Cerebellar nuclear complex (tissue), 1 donor: ENCODE data around the gene MED7.
"Not testable (repeated sequence)": the region's sequence is repeated elsewhere in the genome, so short reads cannot be mapped to it uniquely, and the experiment has no call there.

Experiments used
- DNase-seq, 2 experiments: peaks; one replicate each; lab custom pipeline; 2025; lab: John Stamatoyannopoulos, UW

MED7 gene, protein sequence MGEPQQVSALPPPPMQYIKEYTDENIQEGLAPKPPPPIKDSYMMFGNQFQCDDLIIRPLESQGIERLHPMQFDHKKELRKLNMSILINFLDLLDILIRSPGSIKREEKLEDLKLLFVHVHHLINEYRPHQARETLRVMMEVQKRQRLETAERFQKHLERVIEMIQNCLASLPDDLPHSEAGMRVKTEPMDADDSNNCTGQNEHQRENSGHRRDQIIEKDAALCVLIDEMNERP

DNA sequence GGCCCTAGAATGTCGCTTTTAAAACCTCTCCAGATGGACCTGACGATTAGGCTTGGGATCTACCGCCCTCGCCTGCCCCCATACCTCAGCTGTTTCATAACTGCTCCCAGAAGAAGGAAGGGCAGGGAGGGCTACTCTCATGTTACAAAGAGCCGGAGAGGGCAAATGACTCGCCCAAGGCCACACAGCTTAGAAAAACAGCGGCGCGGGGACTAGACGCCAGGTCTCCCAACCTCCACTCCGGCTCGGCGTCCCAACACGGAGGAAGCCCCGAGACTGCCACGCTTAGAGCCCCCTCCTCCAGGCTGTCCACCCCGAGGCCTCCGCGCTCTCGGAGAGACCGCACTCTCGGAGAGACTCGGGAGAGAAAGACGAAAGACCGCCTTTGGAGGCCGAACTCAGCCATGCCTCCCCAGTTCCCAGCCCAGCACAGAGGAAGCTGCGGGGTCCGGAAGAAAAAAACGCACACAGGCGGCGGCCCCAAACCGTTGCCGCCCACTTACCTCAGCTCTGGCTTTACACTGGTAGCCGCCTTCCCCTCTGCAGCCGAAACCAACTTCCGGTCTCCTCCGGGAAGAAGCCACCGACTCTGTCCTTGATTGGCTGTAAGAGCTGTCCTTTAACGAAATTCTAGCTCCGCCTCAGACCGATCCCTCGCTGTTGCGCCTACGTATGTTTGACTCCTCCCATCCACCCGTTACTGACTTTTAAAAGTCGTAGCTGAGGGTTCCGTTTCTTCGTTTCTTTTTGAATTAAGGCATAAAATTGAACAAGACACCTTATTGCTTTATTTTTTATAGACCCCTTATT, at the start of gene MED7:
Gene MED7 (minus strand): TSS at position 549 of the 810 bp plus-strand sequence. CDS start 3,434 bp downstream, outside the sequence.
- peak; percentile 88 to 91 for DNase-seq

DNA sequence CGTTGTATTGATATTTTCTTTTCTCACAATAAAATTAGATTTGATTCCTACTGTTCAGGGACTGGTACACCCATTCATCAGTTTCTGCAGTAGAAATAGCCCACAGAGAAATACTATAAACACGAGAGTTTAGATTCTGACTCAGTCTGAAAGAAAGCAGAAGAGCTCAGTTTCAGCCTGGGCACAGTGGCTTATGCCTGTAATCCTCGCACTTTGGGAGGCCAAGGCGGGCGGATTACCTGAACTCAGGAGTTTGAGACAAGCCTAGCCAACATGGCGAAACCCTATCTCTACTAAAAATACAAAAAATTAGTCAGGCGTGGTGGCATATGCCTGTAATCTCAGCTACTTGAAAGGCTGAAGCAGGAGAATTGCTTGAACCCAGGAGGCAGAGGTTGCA, 46.6 kb upstream of the MED7 start:
- DNase-seq = no peak

DNA sequence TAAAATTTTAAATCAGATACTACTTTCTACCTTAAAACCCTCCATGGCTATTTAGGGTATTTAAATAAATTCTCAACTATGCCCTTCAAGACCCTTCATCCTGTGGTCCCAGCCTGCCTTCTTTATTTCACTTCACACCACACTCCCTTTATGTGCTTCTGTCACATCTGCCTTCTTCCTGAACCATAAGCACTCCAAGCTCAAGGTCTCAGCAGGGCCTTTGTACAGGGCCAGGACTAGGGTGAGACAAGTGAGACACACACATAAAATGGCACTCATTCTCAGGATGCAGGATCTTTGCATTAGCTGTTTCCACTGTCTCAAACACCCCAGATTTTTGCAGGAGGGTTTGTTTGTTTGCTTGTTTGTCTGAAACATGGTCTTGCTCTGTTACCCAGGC, 45.6 kb upstream of the MED7 start:
- DNase-seq = no peak

- no peak for DNase-seq
Observed at GRCh38 chr5:157187046-157187754, 44.5 kb upstream of the MED7 start.

DNA sequence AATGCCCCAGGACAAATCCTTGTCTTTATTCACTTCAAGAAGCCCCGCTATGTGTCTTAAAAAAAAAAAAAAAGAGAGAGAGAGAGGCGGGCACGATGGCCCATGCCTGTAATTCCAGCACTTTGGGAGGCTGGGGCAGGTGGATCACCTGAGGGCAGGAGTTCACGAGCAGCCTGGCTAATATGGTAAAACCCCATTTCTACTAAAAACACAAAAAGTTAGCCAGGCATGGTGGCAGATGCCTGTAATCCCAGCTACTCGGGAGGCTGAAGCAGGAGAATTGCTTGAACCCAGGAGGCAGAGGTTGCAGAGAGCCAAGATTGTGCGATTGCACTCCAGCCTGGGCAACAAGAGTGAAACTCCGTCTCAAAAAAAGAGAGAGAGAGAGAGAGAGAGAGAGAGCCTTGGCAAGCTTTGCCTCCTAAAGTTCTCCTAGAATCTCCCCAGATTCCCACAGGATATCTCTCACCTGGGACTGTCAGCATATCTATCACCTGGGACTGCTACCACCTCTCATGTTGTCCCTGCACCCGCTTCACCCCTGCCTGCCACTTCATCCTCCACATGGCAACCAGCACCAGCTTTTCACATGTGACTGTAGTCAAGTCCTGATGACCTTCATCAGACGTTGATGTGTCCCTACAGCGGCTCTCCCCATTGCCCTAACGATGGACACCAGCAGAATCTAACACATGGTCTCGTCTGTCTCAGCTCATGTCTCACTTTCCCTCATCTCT, 43.8 kb upstream of the MED7 start:
- no peak for DNase-seq

DNA sequence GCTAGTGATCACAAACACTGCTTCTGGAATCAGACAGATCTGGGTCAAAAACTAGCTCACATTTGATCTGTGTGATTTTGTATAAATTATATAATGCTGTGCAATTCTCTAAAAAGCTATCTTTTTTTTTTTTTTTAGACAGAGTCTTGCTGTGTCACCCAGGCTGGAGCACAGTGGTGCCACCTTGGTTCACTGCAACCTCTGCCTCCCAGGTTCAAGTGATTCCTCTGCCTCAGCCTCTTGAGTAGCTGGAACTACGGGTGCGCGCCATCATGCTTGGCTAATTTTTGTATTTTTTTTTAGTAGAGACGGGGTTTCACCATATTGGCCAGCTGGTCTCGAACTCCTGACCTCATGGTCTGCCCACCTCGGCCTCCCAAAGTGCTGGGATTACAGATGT, 42.5 kb upstream of the MED7 start:
- DNase-seq = not testable (repeated sequence)

DNA sequence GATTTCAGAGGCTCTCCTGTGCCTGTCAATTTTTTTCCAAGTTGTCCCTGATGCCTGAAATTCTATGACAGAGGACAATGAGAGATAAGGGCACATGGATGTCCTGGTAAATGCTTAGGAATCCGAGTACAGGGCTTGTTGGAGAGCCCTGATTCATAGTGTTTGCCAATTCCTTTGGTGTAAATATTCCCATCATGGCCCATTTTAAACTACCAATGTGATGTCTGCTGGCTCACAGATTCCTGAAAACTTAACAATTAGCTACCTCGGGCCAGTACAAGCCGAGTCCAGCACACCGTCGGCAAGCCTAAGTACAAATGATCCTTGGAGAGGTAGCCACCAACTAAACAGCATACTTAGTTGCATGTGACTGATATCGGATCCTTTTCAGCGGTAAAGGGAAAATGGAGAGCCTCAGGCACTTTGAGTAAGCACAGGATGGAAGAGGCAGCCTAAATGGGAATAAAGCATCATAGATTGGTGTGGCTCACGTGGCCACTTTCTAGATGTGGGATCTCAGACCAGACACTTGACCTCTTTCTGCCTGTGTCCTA, 41.5 kb upstream of the MED7 start:
- DNase-seq = no peak

- DNase-seq = no peak
Observed at GRCh38 chr5:157182143-157182757, 39.6 kb upstream of the MED7 start.

GRCh38 chr5:157180374-157181264, 38.0 kb upstream of the MED7 start, which contains the start of gene ITK:
Gene ITK (plus strand): TSS chr5:157180840. CDS start chr5:157180978, 138 bp downstream.
- DNase-seq = no peak

- no peak for DNase-seq
Observed at GRCh38 chr5:157178966-157179365, 36.3 kb upstream of the MED7 start.

GRCh38 chr5:157177953-157178352, 35.3 kb upstream of the MED7 start:
- DNase-seq = no peak

DNA sequence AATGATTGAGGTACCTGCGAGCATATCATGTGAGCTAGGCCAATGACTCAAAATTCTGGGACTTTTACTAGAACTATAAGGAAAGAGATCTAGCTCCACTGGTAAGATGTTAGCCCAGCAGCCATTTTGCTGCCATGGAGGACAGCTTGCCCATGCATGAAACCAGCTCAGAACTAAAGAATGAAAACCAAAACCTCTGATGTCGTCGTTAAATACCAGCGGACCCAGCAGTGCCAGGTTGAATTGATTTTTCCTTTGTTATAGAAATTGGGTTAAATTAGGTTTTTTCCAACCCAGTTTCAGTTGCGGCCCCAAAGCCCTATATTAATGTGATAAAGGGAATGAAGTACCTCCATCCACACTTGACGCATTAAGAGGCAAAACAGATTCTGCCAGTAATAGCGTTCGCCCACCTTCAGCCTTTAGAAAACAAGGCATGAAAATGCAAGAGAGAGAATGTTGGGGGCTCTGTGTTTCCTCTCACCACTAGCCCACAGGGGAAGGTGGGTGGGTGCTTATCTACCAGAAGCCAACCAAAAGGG, 32.5 kb upstream of the MED7 start:
- no peak for DNase-seq

DNA sequence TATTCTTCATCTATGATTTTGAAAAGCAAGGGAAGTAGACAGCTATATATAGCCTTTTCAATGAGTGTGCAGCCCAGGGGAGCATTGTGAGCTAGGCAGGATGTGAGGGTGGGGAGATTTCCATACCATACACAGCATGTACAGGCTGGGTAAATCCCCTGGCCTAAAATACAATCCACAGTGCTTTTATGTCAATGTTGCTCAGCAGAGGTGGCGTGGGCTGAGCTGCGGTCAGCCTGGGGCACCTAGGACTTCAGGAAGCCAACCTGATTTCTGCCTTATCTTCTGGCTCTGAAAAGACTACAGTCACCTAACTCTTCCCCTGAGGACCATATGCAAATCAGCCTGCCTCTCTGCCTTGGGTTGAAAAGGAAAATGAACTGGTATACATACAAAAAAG, 29.7 kb upstream of the MED7 start:
- no peak for DNase-seq

GRCh38 chr5:157168286-157168685, 25.6 kb upstream of the MED7 start:
- DNase-seq = no peak

DNA sequence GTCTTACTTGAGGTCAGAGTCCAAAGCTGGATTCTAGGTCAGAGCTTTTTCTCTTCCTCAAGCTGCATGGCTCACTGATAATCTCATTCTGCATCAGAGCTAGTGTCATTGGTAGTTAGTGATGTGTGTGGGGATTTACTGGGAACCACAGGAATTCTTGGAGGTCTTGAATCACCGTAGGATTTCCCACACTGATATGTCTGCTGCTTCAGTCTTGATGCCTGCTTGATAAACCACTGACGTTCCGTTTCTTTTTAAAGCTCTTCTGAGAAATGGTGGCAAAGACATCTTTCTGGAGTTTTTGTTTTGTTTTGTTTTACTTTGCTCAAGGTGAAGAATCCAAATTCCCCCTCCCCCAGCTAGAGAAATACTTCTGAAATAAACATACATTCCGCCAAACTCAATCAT, 24.6 kb upstream of the MED7 start:
- DNase-seq = no peak

DNA sequence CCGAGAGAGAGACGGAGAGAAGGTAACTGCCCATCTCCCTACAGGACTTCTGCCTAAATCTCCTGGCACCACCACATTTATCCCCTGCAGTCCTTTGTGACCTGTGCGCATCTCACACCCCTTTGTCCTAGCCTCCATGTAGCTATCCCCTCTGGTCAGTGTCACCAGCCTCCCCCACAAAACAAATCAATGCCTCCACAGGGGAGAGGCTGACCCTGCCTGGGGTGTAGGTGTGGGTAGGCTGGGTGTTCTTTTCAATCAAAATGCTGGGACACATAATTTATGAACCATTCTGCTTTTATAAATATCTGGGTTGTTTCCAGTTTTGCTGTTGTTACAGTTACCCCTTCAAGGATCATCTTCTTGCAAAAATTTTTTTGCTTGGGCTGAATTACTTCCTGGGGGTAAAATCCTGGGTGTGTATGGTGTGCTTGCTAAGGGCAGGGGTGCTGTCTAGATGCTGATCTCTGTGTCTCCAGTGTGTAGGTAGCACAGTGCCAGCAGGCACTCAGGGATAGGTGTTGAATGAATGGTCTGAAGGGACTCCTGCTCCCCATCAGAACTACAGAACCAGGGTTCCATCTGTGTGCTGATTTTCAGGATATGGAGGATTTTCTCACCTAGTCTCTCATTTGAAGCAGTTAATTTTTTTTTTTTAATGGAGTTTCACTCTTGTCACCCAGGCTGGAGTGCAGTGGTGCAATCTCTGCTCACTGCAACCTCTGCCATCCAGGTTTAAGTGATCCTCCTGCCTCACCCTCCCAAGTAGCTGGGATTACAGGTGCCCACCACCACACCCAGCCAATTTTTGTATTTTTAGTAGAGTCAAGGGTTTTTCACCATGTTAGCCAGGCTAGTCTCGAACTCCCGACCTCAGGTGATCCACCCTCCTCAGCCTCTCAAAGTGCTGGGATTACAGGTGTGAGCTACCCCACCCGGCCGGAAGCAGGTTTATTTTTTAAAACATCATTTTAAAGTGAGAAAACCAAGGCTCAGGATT, 23.8 kb upstream of the MED7 start, which contains the start of gene GARIN3:
Gene GARIN3 (minus strand): TSS at position 51 of the 1,000 bp plus-strand sequence. CDS start 96 bp downstream, outside the sequence.
- DNase-seq = no peak

- no peak for DNase-seq
Observed at GRCh38 chr5:157165668-157166067, 23.0 kb upstream of the MED7 start.

GRCh38 chr5:157165261-157165660, 22.6 kb upstream of the MED7 start:
- DNase-seq = no peak

DNA sequence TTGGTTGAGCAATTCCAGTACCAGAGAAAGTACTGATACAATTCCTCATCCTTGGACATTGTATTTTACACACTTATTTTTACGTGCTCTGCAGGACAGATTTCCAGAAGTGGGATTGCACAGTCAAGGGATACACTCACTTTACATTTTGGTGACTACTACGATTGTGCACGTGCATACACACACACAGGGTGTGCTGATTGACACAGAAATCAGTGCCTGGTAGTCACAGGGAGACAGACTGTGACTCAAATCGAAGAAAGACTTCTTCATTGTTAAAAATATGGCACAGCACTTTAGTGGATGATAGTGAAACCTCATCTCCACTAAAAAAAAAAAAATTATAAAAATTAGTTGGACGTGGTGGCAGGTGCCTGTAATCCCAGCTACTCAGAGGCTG, 21.9 kb upstream of the MED7 start:
- DNase-seq = no peak
